Kidney (tissue), 14 donors: ENCODE measurements around the gene SLC7A1. TPM values are rescaled to one million over a fixed set of nuclear protein-coding genes. Genes with fewer than 3 reads are reported as not detected.

Experiments used
- DNase-seq, 5 donors: peaks; one replicate each; pipeline ENCODE4 v3.0.0-alpha.2; 2013 to 2020
- FAIRE-seq: peaks from 2 replicates; lab custom pipeline; 2012; peaks lifted over from hg19 to GRCh38; lab: Jason Lieb, UNC
- H3K27ac ChIP-seq, 2 donors: one replicate each; pipeline ENCODE4 v1.7.0; 2013; ENCODE audit warnings: low read depth in 2 of 2, low read length in 2 of 2, inconsistent platforms in 1 of 2
- H3K27me3 ChIP-seq: one replicate; pipeline ENCODE4 v1.7.1; 2013; ENCODE audit warnings: low read length, inconsistent platforms; ENCODE audit not compliant: control insufficient read depth, insufficient read depth
- H3K36me3 ChIP-seq, 3 donors: one replicate each; pipeline versions ENCODE4 v1.7.0 to v1.7.1; 2013; ENCODE audit warnings: low read length in 3 of 3, control low read depth in 1 of 3, inconsistent platforms in 1 of 3; ENCODE audit not compliant: insufficient read depth in 3 of 3, control insufficient read depth in 2 of 3
- H3K4me1 ChIP-seq, 3 donors: one replicate each; pipeline versions ENCODE4 v1.7.0 to v1.7.1; 2013; ENCODE audit warnings: low read length in 3 of 3, inconsistent platforms in 1 of 3, low read depth in 1 of 3; ENCODE audit not compliant: control insufficient read depth in 2 of 3, insufficient read depth in 2 of 3
- H3K4me3 ChIP-seq, 3 donors: one replicate each; pipeline versions ENCODE4 v1.7.0 to v1.8.1; 2013; ENCODE audit warnings: low read length in 3 of 3, control low read depth in 1 of 3, inconsistent platforms in 1 of 3
- H3K9ac ChIP-seq, 3 donors: one replicate each; pipeline versions ENCODE4 v1.7.0 to v1.7.1; 2013; ENCODE audit warnings: low read length in 3 of 3, control low read depth in 1 of 3, inconsistent platforms in 1 of 3
- H3K9me3 ChIP-seq, 3 donors: one replicate each; pipeline versions ENCODE4 v1.7.0 to v1.7.1; 2013; ENCODE audit warnings: low read length in 3 of 3, control low read depth in 1 of 3, inconsistent platforms in 1 of 3; ENCODE audit not compliant: control insufficient read depth in 2 of 3, insufficient read depth in 1 of 3
- CTCF ChIP-seq: IDR thresholded peaks from 3 replicates; pipeline ENCODE4 v1.5.1; 2012; ENCODE audit warnings: mild to moderate bottlenecking, moderate library complexity, borderline replicate concordance; ENCODE audit not compliant: insufficient read depth; ENCODE audit errors: extremely low read depth
- intact Hi-C: fragments of 100-400 bp; cut with DNase I; formaldehyde crosslinking; loops from one replicate; pipeline ENCODE4 v1.11.1; 2022
- polyA plus RNA-seq: library from polyadenylated mRNA; stranded (reverse); fragments of 350-450 nt; fragmentation: Illumina TruSeq; extraction: RNeasy Lipid Tissue Mini Kit (QIAGEN cat#74804); gene quantifications from one replicate; pipeline ENCODE4 v1.2.3, GENCODE V29; 2014; ENCODE audit warnings: low read depth, low replicate concordance; ENCODE audit not compliant: insufficient read depth
- total RNA-seq: library from RNA; stranded (reverse); fragmentation: NEBNext Ultra II Directional; extraction: Animal tissue kit (Norgen Biotek cat#: 25700); gene quantifications from one replicate; pipeline ENCODE4 v1.2.1, GENCODE V29; 2021
- donor health status: control.
- donor health status: control.
- donor health status: control.
- donor health status: control.
- donor health status: control.
- donor health status: DM: yes; HTN: yes; CAD: no.
- donor health status: Normal renal cell carcinoma (clear cell type).

Gene SLC7A1
- total and polyA plus RNA-seq, 2 donors from 2014 or later = 2.8 to 64.5 TPM

GRCh38 chr13:29480893-29481525, 114.5 kb downstream of the SLC7A1 start:
- Histone ChIP-seq H3K9me3 (no peaks in the 10 kb centered on the region), H3K36me3 (no peaks in the 10 kb centered on the region), H3K27me3 (no peaks in the 10 kb centered on the region), H3K4me1 (peaks cover 0 to 8% (median 0%) of the 10 kb centered on the region in 3 donors), H3K4me3 (no peak overlapping the region), H3K9ac (no peak overlapping the region), H3K27ac (no peak overlapping the region)
- intact Hi-C loops = no loop called here
- TF ChIP-seq CTCF = no peak
- FAIRE-seq = no peak
- no peak for DNase-seq

GRCh38 chr13:29479716-29480492, 115.6 kb downstream of the SLC7A1 start:
- no peaks in the 10 kb centered on the region for H3K27me3 ChIP-seq
- intact Hi-C loops = no loop called here
- FAIRE-seq = no peak
- H3K4me3 ChIP-seq = no peak overlapping the region
- peaks cover 0 to 8% (median 0%) of the 10 kb centered on the region in 3 donors for H3K4me1 ChIP-seq
- H3K9ac ChIP-seq = no peak overlapping the region
- TF ChIP-seq CTCF = no peak
- no peak for DNase-seq
- no peaks in the 10 kb centered on the region for H3K9me3 ChIP-seq
- H3K36me3 ChIP-seq = no peaks in the 10 kb centered on the region
- H3K27ac ChIP-seq = no peak overlapping the region

GRCh38 chr13:29476046-29476445, 119.4 kb downstream of the SLC7A1 start:
- H3K9ac ChIP-seq = no peak overlapping the region
- no peaks in the 10 kb centered on the region for H3K36me3 ChIP-seq
- intact Hi-C loops = no loop called here
- DNase-seq = no peak
- H3K9me3 ChIP-seq = no peaks in the 10 kb centered on the region
- H3K4me1 ChIP-seq = no peaks in the 10 kb centered on the region
- H3K27me3 ChIP-seq = no peaks in the 10 kb centered on the region
- no peak overlapping the region for H3K4me3 ChIP-seq
- H3K27ac ChIP-seq = no peak overlapping the region
- no peak for TF ChIP-seq CTCF
- no peak for FAIRE-seq
